Ishikawa (cell line): ENCODE results near the gene CCSER1.

Experiments
- CEBPB ChIP-seq: IDR thresholded peaks from 2 replicates; pipeline ENCODE4 v1.6.1; 2012
- CREB1 ChIP-seq: IDR thresholded peaks from 2 replicates; pipeline ENCODE4 v1.6.1; 2012; ENCODE audit warnings: low read depth
- EP300 ChIP-seq: IDR thresholded peaks from 2 replicates; pipeline ENCODE4 v1.6.1; 2012; ENCODE audit warnings: borderline replicate concordance
- FOXM1 ChIP-seq: IDR thresholded peaks from 2 replicates; pipeline ENCODE4 v1.6.1; 2012; ENCODE audit warnings: low read depth, borderline replicate concordance
- TAF1 ChIP-seq: IDR thresholded peaks from 2 replicates; pipeline ENCODE4 v1.6.1; 2012; ENCODE audit warnings: low read depth, mild to moderate bottlenecking
- TCF12 ChIP-seq: IDR thresholded peaks from 2 replicates; pipeline ENCODE4 v1.6.1; 2012; ENCODE audit warnings: low read depth
- TEAD4 ChIP-seq: IDR thresholded peaks from 2 replicates; pipeline ENCODE4 v1.6.1; 2012
- YY1 ChIP-seq: IDR thresholded peaks from 2 replicates; pipeline ENCODE4 v1.6.1; 2012; ENCODE audit warnings: low read depth
- TF ChIP-seq, protein P1 (sequence below): IDR thresholded peaks from 2 replicates; pipeline ENCODE4 v1.6.1; 2012; ENCODE audit warnings: low read depth, mild to moderate bottlenecking
- TF ChIP-seq, protein P2 (sequence below): IDR thresholded peaks from 2 replicates; pipeline ENCODE4 v1.6.1; 2012

DNA sequence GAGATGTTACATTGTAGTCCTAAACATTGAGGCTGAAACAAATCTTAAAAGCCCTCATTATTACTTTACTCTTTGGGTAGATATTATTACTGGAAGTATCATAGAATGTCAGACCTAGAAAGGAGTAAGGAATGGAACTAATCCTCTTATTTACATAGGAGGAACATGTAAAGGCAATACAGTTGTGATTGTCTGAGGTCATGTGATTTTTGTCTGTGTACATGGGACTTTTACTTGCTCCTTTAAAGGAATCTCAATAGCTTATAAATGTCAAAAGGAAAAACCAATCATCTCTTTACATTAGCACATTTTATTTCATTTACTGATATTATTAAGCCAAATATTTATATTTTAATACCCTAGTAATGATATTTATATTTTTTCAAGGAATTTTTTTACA is 568.2 kb downstream of the CCSER1 start:
- TF ChIP-seq, protein P1, sequence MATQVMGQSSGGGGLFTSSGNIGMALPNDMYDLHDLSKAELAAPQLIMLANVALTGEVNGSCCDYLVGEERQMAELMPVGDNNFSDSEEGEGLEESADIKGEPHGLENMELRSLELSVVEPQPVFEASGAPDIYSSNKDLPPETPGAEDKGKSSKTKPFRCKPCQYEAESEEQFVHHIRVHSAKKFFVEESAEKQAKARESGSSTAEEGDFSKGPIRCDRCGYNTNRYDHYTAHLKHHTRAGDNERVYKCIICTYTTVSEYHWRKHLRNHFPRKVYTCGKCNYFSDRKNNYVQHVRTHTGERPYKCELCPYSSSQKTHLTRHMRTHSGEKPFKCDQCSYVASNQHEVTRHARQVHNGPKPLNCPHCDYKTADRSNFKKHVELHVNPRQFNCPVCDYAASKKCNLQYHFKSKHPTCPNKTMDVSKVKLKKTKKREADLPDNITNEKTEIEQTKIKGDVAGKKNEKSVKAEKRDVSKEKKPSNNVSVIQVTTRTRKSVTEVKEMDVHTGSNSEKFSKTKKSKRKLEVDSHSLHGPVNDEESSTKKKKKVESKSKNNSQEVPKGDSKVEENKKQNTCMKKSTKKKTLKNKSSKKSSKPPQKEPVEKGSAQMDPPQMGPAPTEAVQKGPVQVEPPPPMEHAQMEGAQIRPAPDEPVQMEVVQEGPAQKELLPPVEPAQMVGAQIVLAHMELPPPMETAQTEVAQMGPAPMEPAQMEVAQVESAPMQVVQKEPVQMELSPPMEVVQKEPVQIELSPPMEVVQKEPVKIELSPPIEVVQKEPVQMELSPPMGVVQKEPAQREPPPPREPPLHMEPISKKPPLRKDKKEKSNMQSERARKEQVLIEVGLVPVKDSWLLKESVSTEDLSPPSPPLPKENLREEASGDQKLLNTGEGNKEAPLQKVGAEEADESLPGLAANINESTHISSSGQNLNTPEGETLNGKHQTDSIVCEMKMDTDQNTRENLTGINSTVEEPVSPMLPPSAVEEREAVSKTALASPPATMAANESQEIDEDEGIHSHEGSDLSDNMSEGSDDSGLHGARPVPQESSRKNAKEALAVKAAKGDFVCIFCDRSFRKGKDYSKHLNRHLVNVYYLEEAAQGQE = no peak
- TF ChIP-seq EP300 (no peak), CREB1 (no peak), TAF1 (no peak), CEBPB (no peak), TCF12 (no peak), YY1 (no peak), TEAD4 (no peak), FOXM1 (no peak)
- TF ChIP-seq, protein P2, sequence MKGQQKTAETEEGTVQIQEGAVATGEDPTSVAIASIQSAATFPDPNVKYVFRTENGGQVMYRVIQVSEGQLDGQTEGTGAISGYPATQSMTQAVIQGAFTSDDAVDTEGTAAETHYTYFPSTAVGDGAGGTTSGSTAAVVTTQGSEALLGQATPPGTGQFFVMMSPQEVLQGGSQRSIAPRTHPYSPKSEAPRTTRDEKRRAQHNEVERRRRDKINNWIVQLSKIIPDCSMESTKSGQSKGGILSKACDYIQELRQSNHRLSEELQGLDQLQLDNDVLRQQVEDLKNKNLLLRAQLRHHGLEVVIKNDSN = no peak
